K562 (cell line): ENCODE data around the gene MFF. TPM values are rescaled to one million over a fixed set of nuclear protein-coding genes. Genes with fewer than 3 reads are reported as not detected.

Experiments
- CTCF ChIP-seq, 3 experiments: IDR thresholded peaks in 2 of 3; conservative IDR thresholded peaks in 1 of 3; 2 replicates each; pipeline ENCODE4 v1.5.1; 2011 to 2012; ENCODE audit warnings: low read length in 3 of 3, mild to moderate bottlenecking in 3 of 3, control low read depth in 2 of 3, improper control_type of control experiment in 1 of 3, inconsistent platforms in 1 of 3, low read depth in 1 of 3, mixed read lengths in 1 of 3, moderate library complexity in 1 of 3; ENCODE audit not compliant: insufficient read depth in 2 of 3
- E2F4 ChIP-seq: sonication (generic); formaldehyde crosslinking; IDR thresholded peaks from 2 replicates; pipeline ENCODE4 v1.8.0; 2022; ENCODE audit warnings: mild to moderate bottlenecking, low read depth, missing genetic modification reagents
- FOXA3 ChIP-seq, 2 experiments: fragments of 450-650 bp in 1 of 2; sonication (generic) in 1 of 2; formaldehyde crosslinking; IDR thresholded peaks in 1 of 2; conservative IDR thresholded peaks in 1 of 2; 2 replicates each; pipeline versions ENCODE4 v1.4.0 to v1.8.0; 2020 to 2022; ENCODE audit warnings: mild to moderate bottlenecking in 2 of 2, missing genetic modification reagents in 1 of 2
- FOXO4 ChIP-seq: fragments of 450-650 bp; formaldehyde crosslinking; IDR thresholded peaks from 2 replicates; pipeline ENCODE4 v1.4.0; 2020; ENCODE audit warnings: mild to moderate bottlenecking, moderate library complexity
- HOMEZ ChIP-seq: fragments of 250-450 bp; sonication (Bioruptor Pico); IDR thresholded peaks from 2 replicates; pipeline ENCODE4 v1.4.0; 2020; ENCODE audit warnings: mild to moderate bottlenecking, moderate library complexity
- MTF1 ChIP-seq: fragments of 250-450 bp; sonication (Bioruptor Pico); IDR thresholded peaks from 2 replicates; pipeline ENCODE4 v1.9.0; 2021; ENCODE audit warnings: moderate library complexity, mild to moderate bottlenecking, inconsistent platforms, borderline replicate concordance
- NR2C2 ChIP-seq, 2 experiments: fragments of 200-800 bp in 1 of 2; sonication (Bioruptor generic) in 1 of 2; sonication (generic) in 1 of 2; formaldehyde crosslinking in 1 of 2; IDR thresholded peaks; 2 replicates each; pipeline versions ENCODE4 v1.6.1 to v1.8.0; 2016 to 2022; ENCODE audit warnings: mild to moderate bottlenecking in 1 of 2, missing compliant biosample characterization in 1 of 2, missing genetic modification characterization in 1 of 2, missing genetic modification reagents in 1 of 2
- PHF20 ChIP-seq: fragments of 450-650 bp; IDR thresholded peaks from 2 replicates; pipeline ENCODE4 v1.6.1; 2018; ENCODE audit not compliant: partially characterized antibody
- POLR2A ChIP-seq: fragments of 450-650 bp; conservative IDR thresholded peaks from 2 replicates; pipeline ENCODE4 v1.6.1; 2016
- ZMIZ1 ChIP-seq, 2 experiments: fragments of 150-350 bp in 1 of 2; IDR thresholded peaks; 2 replicates each; pipeline ENCODE4 v1.6.1; 2012 to 2016; ENCODE audit warnings: low read depth in 2 of 2, low read length in 2 of 2, mild to moderate bottlenecking in 1 of 2, moderate library complexity in 1 of 2
- ZNF3 ChIP-seq: fragments of 250-450 bp; sonication (Bioruptor Pico); IDR thresholded peaks from 2 replicates; pipeline ENCODE4 v1.5.0; 2021; ENCODE audit warnings: mild to moderate bottlenecking, moderate library complexity
- ZNF408 ChIP-seq: fragments of 250-450 bp; sonication (Bioruptor Pico); IDR thresholded peaks from 2 replicates; pipeline ENCODE4 v1.4.0; 2020; ENCODE audit warnings: low read depth, mild to moderate bottlenecking, moderate library complexity
- ZNF655 ChIP-seq: fragments of 250-450 bp; sonication (Bioruptor Pico); IDR thresholded peaks from 2 replicates; pipeline ENCODE4 v1.5.0; 2021
- polyA plus RNA-seq, 8 experiments: library from polyadenylated mRNA; depleted of rRNA in 4 of 8; stranded (reverse) in 5 of 8; unstranded in 3 of 8; fragments of >200 nt; fragmentation: Nextera tagmentation in 2 of 8; fragmentation: Illumina TruSeq in 1 of 8; extraction: Ambion mirVana in 2 of 8; extraction: Trizol in 1 of 8; gene quantifications; 2 replicates each; pipeline versions ENCODE4 v1.2.1 to v1.2.3, GENCODE V29; 2011 to 2014; ENCODE audit warnings: inconsistent platforms in 1 of 8, missing spikeins in 1 of 8
- total RNA-seq, 7 experiments: library from RNA; depleted of rRNA in 6 of 7; stranded (reverse); fragments of >200 nt in 6 of 7; fragmentation: Illumina TruSeq in 2 of 7; extraction: Trizol in 2 of 7; gene quantifications; 2 replicates each; pipeline versions ENCODE4 v1.2.1 to v1.2.3, GENCODE V29; 2011 to 2021; ENCODE audit warnings: low replicate concordance in 1 of 7

The MFF gene
- total and polyA plus RNA-seq, 9 of the 15 experiments (the other 6 are each of a cell fraction or from before 2014, with no cell fraction given) = 9.4 to 75.4 (median 55.7) TPM

GRCh38 chr2:227324995-227325838 lies at the start of gene MFF (continued):
- peak; percentile 35 to 49 (median 36); a peak in 4 of 6 replicates for TF ChIP-seq CTCF (IDR thresholded peaks at IDR 0.05 in 2 of 3, conservative IDR thresholded peaks at IDR 0.05 in 1 of 3; ENCODE audit: insufficient read depth in 2 of 3, low read depth in 1 of 3, low read length in 3 of 3)
- peak; percentile 78 for TF ChIP-seq POLR2A
- TF ChIP-seq FOXO4 (CRISPR knock-in tag) = no peak
- TF ChIP-seq ZMIZ1 (IDR thresholded peaks at IDR 0.05; ENCODE audit: low read depth in 2 of 2, low read length in 2 of 2) = 0 out of 4 replicates have a peak, but pooled peaks of 1 of the 2 experiments have one; percentile 14
- no peak for TF ChIP-seq HOMEZ (CRISPR knock-in tag)
- TF ChIP-seq FOXA3 (CRISPR knock-in tag; conservative IDR thresholded peaks at IDR 0.05 in 1 of 2, IDR thresholded peaks at IDR 0.05 in 1 of 2) = peak in 1 of 2 experiments; percentile 75; a peak in 1 of 4 replicates
- TF ChIP-seq PHF20 = peak; percentile 77
- peak; percentile 49; the same call in 1 of the 2 replicates for TF ChIP-seq NR2C2 (CRISPR knock-in tag; IDR thresholded peaks at IDR 0.05)
- peak; percentile 76 for TF ChIP-seq NR2C2 (tag; IDR thresholded peaks at IDR 0.05)
- TF ChIP-seq MTF1 (CRISPR knock-in tag) = no peak
- 0 out of 2 replicates have a peak, but pooled peaks have one; percentile 36 for TF ChIP-seq E2F4 (CRISPR knock-in tag)
- TF ChIP-seq ZNF655 = no peak
- no peak for TF ChIP-seq ZNF3
- no peak for TF ChIP-seq ZNF408
